Measurements from ENCODE around the gene GSTM5.
"Not testable (repeated sequence)": the region's sequence is repeated elsewhere in the genome, so short reads cannot be mapped to it uniquely, and the experiment has no call there.

Gene GSTM5

GRCh38 chr1:109697066-109697465 is 15.0 kb upstream of the GSTM5 start:
- no peak for DNase-seq (ENCODE audit: low read depth)

DNA sequence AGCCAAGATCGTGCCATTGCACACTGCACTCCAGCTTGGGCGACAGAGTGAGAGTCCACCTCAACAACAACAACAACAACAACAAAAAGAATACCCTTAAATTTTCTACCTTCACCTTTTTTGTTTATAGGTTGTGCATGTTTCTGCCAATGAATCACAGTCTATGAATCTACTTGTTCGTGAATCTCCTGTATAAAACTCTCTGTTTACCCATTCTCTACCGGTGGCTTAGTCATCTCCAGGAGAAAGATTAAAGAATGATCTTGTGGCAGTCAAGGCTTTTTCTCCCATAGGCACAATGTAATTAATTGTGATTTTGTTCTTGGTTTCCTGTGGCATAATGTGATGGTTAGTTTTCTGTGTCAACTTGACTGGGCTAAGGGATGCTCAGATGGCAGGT is 14.2 kb upstream of the GSTM5 start:
- not testable (repeated sequence) for DNase-seq (ENCODE audit: low read depth)

DNA sequence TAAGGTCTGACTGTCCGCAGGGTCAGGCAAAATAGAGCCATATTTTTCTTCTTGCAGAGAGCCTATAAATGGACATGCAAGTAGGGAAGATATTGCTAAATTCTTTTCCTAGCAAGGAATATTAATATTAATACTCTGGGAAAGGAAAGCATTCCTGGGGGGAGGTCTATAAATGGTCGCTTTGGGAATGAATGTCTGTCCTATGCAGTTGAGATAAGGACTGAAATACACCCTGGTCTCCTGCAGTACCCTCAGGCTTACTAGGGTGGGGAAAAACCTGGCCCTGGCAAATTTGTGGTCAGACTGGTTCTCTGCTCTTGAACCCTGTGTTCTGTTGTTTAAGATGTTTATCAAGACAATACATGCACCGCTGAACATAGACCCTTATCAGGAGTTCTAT is 9.1 kb upstream of the GSTM5 start:
- DNase-seq (ENCODE audit: low read depth): not testable (repeated sequence)

- no peak for DNase-seq (ENCODE audit: low read depth)
These were observed 7.9 kb upstream of the GSTM5 start for GRCh38 chr1:109704173-109704572.

GRCh38 chr1:109705411-109705810 is 6.6 kb upstream of the GSTM5 start:
- DNase-seq (ENCODE audit: low read depth): no peak

DNA sequence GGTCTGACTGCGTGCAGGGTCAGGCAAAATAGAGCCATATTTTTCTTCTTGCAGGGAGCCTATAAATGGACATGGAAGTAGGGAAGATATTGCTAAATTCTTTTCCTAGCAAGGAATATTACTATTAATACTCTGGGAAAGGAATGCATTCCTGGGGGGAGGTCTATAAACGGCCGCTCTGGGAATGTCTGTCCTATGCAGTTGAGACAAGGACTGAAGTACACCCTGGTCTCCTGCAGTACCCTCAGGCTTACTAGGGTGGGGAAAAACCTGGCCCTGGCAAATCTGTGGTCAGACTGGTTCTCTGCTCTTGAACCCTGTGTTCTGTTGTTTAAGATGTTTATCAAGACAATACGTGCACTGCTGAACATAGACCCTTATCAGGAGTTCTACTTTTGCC is 3.1 kb upstream of the GSTM5 start:
- DNase-seq (ENCODE audit: low read depth): not testable (repeated sequence)

DNA sequence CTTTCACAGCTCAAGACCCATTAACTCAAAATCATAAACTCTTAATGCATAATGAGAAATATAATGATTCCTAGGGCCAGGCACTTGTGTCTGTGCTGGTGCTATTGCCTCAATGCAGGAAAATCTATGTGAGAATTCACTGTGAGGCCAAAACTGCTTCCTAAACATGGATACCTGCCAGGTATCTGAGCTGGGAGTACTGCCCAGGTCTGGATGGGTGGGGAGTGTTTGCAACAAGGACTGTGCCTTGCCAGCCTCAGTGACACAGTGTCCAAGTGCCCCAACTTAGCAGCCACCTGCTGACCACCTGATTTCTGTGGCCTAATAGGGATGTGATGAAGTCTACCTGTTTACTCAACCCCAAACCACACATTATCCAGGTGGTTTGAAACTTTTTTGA is 2.2 kb upstream of the GSTM5 start:
- not testable (repeated sequence) for DNase-seq (ENCODE audit: low read depth)

DNA sequence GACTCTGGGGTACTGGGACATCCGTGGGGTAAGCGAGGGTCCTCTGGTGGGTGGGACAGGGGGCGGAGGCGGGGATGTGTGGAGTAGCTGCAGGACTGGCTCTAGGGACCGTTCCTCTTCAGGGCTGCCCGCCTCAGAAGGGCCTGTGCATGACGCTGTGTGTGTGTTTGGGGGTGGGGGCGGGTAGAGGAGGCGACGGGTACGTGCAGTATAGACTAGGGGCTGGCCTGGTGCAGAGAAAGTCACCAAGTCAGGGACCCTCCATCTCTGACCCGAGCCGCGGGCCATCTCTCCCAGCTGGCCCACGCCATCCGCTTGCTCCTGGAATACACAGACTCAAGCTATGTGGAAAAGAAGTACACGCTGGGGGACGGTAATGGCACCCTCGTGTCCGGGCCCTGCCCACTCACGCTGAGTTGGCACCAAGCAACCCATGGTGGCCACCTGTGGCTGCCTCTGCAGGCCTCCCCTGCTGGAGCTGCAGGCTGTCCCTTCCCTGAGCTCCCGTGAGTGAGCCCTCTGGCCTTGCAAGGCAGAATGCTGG is 342 bp downstream of the GSTM5 start:
- no peak for DNase-seq (ENCODE audit: low read depth)

- no peak for DNase-seq (ENCODE audit: low read depth)
These were observed 1.6 kb downstream of the GSTM5 start for GRCh38 chr1:109713636-109714035.

- no peak for DNase-seq (ENCODE audit: low read depth)
These were observed 2.8 kb downstream of the GSTM5 start for GRCh38 chr1:109714661-109715372.

DNA sequence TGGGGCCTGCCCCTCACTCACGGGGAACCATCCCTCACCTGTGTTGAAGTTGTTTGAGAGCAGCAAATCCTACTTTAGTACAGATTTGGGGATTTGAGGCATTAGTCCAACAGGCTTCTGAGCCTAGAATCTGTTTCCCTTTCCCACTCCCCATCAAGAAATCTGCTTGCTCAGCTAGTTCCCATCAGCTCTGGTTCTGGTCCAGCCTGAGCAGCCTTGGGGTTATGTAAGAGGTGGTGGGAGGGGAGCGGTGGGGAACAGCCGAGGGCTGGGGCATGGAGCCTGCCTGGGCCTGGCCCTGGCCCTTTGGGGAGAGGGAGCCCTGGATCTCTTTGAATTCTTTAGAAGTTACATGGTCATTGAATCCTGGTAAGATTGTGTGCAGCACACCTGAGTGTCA is 4.1 kb downstream of the GSTM5 start:
- no peak for DNase-seq (ENCODE audit: low read depth)

DNA sequence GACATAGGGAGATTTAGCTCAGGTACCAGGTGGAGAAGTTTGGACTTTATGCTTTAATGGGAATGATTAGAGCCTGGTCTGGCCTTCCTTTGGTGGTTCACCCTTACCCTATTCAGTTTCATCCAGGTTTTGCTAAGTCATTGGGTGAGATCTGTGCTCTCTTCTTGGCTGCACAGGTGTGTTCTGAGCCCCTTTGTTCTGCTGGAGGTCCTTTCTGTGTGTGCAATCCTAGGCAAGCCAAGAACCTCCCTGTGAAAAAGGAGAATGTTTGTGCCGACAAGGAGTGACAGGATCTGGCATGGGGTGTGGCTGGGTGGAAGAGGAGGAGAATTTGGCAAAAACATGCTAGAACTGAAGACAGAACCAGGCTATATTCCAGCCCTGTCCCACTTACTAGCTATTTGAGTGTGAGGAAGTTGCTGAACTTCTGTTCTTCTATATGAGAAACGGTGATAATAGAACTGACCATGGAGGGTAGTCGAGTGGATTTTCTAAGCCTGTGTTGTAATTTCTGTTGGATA is 4.6 kb downstream of the GSTM5 start:
- DNase-seq (ENCODE audit: low read depth): no peak

DNA sequence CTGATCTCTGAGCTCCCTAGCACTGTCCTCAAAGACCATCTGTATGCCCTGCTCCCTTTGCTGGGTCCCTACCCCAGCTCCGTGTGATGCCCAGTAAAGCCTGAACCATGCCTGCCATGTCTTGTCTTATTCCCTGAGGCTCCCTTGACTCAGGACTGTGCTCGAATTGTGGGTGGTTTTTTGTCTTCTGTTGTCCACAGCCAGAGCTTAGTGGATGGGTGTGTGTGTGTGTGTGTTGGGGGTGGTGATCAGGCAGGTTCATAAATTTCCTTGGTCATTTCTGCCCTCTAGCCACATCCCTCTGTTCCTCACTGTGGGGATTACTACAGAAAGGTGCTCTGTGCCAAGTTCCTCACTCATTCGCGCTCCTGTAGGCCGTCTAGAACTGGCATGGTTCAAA is 5.7 kb downstream of the GSTM5 start:
- DNase-seq (ENCODE audit: low read depth): no peak

GRCh38 chr1:109718495-109718894 is 6.4 kb downstream of the GSTM5 start:
- no peak for DNase-seq (ENCODE audit: low read depth)

DNA sequence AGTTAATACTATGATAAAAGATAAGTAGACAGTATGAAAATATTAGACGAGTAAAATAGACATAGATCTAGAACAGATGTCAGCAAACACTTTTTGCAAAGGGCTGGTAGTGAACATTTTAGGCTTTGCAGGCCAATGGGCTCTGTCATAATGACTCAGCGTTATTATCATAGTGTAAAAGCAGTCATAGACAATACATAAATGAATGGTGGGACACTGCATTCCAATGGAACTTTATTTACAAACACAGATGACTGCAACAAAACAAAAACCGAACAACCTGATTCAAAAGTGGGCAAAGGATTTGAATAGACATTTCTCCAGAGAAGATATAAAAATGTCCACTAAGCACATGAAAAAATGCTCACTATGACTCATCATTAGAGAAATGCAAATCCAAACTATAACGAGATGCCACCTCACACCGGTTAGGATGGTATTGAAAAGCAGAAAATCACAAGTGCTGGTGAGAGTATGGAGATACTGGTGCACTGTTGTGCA is 7.3 kb downstream of the GSTM5 start:
- DNase-seq (ENCODE audit: low read depth): no peak

GRCh38 chr1:109721042-109721441 is 9.0 kb downstream of the GSTM5 start:
- DNase-seq (ENCODE audit: low read depth): no peak

GRCh38 chr1:109721971-109722370 is 9.9 kb downstream of the GSTM5 start:
- no peak for DNase-seq (ENCODE audit: low read depth)

DNA sequence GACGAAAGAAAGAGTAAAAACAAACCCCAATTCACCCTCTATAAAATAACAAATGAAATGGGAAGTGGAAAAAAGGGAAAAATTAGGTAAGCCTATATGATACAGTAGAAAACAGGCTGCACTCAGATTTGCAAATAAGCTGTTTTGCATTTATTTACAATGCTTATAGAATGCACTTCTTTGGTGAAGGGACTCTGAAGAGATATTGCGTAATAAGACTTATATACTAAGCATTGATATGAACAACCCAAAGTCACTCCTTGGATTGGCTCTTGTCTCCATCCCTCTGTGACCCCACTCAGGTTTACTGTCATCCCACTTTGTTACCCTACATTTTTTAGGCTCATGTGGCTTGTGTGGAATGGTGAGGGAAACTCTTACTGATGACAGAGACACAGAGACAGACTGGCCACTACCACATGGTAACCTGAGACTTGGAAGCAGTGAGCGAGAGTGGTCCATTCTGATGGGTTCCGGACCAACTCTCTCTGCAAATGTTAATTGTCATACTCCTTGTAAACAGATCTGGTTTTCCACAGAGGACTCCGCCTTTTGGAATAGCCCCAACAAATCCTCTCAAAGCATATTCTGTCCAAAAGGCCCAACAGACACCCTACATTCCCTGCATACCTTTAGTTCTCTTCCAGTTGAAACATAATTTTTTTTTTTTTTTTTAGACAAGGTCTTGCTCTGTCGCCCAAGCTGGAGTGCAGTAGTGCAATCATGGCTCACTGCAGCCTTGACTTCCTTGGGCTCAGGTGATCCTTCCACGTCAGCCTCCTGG is 11.0 kb downstream of the GSTM5 start:
- no peak for DNase-seq (ENCODE audit: low read depth)

GRCh38 chr1:109724933-109725332 is 12.9 kb downstream of the GSTM5 start:
- no peak for DNase-seq (ENCODE audit: low read depth)

DNA sequence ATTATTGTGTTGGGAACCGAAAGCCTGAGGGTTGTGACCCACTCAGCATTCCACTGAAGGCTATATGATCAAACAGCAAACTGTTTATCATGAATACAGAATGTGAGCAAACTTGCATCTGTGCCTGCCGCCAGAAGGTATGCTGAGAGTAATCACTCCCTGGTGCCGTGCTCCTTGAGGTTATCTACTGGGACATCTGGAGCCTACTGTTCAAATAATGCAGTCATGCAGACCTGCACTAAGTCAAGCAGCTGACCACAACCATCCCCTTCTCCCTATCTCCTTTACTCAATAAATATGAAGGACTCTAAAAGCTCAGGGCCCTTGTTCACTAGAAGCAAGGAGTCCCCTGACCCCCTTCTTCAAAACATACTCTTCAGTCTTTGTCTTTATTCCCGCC is 13.5 kb downstream of the GSTM5 start:
- DNase-seq (ENCODE audit: low read depth): no peak

DNA sequence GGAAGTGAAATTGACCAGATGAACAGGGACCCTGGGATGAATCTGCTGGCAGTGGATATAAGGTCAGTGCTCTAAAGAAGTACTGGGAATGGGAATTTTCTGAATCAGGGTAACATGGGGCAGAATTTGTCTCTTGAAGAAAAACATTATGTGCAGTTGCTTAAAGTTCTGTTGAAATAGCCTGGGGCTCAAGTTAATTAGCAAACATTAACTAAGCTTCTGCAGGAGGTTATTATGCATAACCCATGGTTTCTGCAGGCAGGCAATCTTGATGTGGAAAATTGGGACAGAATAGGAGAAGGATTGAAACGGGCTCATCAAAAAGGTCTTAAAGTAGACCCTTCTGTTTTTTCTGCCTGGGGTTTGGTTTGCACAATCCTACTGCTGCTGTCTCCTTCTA is 14.0 kb downstream of the GSTM5 start:
- DNase-seq (ENCODE audit: low read depth): no peak

DNA sequence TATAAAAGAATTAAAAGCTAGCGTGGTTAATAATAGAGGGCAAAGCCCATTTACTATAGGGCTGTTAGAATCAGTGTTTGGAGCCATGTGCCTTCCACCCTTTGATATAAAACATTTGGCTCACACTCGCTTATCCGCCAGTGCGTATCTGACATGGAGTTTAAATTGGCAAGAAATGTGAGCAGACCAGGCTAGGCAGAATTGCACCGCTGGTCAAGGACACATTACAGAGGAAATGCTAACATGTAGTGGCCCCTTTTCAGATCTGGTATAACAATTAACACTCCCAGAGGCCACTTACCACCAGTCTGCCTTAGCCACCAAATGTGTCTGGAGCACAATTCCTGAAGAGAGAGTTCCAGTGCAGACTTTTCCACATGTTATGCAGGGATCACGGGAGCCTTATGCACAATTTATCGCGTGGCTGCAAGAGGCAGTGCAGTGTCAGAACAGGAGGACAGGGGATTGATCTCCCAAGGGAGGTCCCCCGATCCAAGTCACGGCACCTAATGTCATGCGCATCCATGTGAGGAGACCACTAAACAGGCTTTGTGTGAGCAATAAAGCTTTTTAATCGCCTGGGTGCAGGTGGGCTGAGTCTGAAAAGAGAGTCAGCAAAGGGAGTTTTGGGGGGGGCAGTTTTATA is 14.8 kb downstream of the GSTM5 start:
- DNase-seq (ENCODE audit: low read depth): no peak
